NCI-H345 (cell line): ENCODE data around the gene SLC33A1.
"Not testable (repeated sequence)": the region's sequence is repeated elsewhere in the genome, so short reads cannot be mapped to it uniquely, and the experiment has no call there.

Experiments
- DNase-seq: peaks from one replicate; lab custom pipeline; 2025; lab: John Stamatoyannopoulos, UW

The SLC33A1 gene

DNA sequence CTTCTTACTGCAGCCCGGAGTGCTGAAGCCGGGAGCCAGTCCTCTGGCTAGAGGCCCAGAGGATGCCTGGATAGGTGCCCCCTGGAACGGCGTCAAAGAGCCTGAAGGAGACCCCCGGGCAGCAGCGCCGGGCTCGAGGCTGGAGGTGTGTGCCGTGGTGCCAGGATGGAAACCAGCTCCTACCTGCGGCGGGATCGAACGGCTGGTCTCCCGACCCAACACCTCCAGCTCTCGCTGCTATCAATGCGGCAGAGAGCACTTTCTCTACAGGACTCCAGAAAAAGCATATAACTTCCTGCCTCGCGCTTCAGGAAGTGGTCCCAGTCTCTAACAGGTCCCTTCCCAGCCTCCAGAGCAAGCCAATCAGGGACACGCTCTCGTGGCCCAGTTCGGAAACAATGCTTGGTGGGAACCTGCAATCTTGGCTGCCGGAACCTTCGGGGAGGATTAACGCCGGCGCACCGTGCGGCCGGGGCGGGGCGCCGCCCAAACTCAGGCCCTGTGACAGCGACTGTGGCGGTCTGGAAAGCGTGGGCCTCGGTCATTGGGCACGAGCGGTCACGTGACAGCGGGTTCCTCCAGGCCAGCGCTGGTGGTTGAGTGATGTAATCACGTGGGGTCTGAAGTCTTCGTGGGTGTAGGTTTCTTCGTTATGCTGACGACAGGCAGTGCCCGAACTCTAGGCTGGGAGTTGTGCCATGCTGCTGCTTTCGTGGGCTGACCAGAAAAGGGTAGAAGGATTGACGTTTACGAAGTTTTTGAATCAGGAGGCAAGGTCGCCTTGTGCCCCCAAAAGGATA is at the start of gene SLC33A1:
TSS of gene SLC33A1 (minus strand) at position 287 of the 800 bp plus-strand sequence. CDS start 430 bp downstream, outside the sequence.
- peak; percentile 97 for DNase-seq

DNA sequence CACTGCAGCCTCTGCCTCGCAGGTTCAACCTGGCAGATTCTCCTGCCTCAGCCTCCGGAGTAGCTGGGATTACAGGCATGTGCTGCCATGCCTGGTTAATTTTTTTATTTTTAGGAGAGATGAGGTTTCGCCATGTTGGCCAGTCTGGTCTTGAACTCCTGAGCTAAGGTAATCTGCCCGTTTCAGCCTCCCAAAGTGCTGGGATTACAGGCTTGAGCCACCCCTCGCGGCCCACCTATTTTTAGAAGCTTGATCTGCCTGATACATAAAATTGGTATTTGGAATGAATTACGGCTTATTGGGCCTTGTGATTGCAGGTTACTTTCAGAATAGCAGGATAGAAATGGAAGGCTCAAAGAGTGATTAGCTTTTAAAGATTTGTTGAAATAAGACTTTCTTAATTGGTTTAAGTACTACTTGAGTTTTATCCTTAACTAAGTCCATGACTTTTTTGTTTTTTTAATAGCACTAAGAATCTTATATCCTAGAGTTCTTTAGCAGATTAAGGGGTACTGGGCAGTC is 41.2 kb upstream of the SLC33A1 start:
- no peak for DNase-seq

DNA sequence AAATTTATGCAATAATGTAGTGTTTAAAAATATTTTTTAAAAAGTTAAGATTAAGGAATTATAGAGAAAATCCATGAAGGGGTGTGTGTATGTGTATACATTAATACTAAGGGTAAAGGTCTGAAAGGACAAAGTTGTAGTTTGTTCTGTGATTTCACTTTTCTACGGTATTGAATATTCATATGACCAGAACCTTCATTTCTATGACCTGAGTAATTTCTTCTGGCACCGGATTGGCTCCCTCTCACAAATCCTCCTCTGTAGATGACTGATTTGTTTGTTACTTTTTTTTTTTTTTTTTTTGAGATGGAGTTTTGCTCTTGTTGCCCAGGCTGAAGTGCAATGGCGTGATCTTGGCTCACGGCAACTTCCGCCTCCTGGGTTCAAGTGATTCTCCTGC is 37.1 kb upstream of the SLC33A1 start:
- DNase-seq = no peak

DNA sequence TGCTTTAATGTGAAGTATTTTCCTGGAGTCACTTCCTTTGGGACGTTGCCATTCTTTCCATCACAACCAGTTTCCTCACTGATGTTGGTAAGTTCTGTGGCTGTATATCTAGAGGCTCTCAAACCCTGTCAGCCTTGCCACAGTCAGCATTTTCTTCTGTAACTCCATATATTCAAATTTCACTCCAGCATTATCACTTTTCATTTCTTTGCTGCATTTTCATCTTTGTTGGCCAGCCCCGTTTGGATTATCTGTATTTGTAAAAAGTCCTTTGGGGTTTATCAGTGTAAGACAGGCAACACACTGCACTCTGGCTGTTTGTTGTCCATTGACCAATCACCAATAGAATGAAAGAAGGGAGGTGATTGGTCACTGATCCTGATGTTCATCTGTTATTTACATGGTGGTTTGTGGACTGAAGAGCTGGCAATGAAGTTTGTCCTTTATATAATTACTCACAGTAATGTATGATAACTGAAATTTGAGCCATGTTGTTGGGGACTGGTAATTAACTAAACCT is 36.5 kb upstream of the SLC33A1 start:
- no peak for DNase-seq

DNA sequence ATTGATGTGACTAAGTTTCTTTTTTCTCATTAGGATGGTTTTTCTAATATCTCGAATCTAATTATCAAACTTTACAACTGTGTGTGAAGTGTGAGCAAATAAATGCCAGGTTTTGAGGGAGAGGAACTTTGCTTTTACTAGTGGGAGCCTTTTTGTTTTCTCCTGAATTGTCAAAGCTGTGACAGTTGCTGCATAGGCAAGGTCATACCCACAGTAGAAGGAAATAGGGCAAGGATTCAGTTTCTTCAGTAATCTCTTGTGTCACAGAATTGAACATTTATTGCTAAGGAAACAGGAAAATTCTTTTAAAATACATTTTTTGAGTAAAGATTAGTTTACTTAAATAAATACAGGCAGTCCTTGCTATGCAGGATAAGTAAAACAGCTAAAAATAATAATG is 35.7 kb upstream of the SLC33A1 start:
- DNase-seq = no peak

DNA sequence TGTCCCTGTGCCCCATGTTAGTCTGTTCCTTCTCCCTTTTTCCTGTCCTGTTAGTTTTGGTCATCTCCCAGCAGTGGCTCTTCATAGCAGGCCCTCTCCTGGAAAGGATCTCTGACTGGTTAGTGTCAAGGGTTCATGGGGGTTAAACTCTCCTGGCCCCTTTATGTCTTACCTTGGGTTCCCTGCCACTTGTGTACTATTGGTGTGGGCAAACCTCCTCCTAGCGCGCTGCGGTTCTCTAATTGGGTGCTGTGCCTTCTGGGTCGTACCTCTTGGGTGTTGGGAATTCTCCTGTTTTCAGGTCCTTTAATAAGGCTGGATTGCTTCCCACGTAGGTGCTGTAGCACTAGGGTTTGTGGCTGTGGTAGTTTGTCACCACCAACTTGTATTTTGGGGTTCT is 35.0 kb upstream of the SLC33A1 start:
- no peak for DNase-seq

DNA sequence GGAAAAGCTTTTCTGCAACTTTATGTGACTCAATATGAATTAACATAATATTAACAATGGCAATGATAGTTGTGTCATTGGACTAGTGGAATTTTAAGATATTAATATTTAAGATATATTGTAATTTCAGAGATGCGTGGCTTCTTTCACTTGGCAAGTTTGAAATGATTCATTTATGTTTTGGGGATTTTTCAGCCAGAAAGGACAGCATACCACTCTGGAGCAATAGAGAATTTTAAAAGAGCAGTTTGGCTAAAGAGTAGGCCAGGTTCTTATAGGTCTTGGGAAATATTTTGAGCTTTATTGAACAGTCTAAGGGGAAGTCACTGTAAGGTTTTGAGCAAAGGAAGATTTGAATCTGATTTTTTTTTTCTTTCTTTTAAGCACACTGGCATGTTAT is 32.7 kb upstream of the SLC33A1 start:
- no peak for DNase-seq

DNA sequence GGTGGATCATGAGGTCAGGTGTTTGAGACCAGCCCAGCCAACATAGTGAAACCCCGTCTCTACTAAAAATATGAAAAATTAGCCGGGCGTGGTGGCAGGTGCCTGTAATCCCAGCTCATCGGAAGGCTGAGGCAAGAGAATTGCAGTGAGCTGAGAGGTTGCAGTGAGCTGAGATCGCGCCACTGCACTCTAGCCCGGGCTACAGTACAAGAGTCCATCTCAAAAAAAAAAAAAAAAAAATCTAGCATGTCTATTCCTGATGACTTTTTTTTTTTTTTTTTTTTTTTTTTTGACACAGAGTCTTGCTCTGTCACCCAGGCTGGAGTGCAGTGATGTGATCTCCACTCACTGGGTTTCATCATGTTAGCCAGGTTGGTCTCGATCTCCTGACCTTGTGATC is 32.1 kb upstream of the SLC33A1 start:
- DNase-seq = not testable (repeated sequence)

DNA sequence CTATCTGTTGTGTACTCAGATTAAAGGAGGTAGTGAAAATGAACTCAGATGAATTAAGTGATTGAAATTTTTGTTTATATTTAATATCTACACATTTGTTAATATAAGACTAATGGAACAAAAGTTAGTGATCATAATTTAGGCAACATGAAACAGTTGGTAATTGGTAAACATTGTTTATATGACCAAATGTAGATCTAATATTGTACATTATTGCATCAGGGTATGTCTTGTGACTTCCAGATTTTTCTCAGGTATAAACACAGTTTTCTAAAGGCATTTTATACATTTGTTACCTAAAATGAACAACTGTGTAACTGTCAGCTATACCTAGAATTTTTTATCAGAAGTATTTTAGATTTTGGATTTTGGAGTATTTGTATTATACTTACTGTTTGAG is 31.1 kb upstream of the SLC33A1 start:
- no peak for DNase-seq

DNA sequence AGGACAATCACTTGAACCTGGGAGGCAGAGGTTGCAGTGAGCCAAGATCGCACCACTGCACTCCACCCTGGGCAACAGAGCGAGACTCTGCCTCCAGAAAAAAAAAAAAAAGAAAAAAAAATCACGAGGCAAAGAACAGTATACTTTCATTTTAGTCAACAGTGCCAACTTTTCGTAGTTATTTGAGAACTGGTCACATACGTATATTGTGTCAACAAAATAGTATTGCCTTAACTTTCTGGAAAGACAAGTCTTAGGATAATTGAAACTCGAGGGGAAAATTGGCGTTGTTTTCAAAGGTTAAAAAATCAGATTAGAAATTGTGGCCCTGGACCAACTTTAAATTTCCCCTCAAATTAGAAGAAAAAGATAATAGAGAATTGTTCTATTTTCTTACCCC is 30.1 kb upstream of the SLC33A1 start:
- no peak for DNase-seq

DNA sequence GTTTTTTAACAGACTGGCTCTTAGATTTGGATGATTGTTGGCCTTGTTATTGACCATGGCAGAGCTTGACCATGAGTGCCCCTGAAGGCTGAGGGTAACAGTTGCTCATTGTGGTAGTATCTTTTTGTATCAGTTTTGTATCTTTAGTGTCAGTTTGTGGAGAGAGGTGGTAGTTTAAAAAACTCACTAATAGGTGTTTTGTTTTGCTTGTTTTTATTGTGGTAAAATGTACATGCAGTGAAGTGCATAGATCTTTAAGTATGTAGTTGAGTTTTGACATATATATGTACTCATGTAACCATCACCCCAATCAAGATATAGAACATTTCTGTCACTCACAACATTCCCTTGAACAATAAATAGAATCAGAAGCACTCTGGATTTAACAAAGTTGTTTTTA is 26.1 kb upstream of the SLC33A1 start:
- DNase-seq = no peak

DNA sequence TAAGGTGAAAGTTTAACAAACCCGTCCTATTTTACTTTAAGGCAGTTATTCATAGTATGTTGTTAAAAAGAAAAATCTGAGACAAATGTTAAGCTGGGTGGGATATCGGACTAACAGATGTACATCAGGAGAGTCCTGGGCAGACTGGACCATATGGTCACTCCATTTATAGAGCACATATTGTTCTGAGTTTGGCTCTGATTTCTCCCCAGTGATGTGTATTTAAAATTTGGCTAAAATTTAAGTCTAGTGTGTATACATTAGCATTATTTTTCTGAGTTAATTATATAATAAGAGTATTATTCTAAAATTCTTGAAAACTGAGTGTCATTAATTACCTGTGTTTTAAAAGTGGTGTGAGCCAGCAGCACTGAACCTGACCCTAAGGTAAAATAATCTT is 22.3 kb upstream of the SLC33A1 start:
- no peak for DNase-seq

DNA sequence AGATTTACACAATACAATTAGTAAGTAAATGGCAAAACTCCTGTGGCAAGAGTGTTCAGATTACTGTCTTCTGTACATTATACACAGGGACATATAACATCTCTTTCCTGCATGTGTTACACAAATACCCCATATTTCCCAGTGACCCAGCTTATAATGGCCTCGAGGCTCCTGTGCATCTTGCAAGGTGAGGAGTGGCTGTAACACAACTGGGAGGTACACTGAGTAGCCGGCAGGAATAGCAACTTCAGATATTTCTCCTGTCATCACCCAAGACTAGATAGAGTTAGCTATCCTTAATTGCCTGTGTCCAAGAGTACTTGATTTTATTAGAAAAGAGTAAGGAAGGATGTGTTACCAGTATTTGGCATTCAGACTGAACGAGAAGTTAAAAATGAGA is 21.8 kb upstream of the SLC33A1 start:
- DNase-seq = no peak

DNA sequence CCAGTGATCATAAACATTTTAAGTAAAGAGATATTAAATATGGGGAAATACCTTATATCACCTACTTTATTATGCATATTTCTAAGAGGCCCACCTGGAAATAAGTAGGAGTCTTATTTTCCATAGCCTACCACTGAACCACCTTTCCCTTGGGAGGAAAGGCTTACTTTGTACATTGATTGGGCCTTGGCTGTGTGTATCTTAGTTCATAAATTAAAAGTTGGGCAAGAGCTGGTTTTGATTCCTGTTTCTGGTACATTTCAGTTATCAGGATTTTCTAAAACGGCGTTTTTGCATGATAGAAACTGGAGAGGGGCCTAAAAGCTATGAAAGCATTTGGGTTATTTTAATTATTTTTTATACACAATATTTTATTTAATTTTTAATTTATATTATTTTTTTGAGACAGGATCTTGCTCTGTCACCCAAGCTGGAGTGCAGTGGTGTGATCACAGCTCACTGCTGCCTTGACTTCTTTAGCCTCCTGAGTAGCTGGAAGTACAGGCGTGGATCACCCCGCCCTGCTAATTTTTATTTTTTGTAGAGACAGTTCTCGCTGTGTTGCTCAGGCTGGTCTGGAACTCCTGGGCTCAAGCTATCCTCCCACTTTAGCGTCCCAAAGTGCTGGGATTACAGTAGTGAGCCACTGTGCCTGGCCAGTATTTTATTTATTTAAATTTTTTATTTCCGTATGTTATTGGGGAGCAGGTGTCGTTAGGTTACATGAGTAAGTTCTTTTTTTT is 18.8 kb upstream of the SLC33A1 start:
- no peak for DNase-seq

DNA sequence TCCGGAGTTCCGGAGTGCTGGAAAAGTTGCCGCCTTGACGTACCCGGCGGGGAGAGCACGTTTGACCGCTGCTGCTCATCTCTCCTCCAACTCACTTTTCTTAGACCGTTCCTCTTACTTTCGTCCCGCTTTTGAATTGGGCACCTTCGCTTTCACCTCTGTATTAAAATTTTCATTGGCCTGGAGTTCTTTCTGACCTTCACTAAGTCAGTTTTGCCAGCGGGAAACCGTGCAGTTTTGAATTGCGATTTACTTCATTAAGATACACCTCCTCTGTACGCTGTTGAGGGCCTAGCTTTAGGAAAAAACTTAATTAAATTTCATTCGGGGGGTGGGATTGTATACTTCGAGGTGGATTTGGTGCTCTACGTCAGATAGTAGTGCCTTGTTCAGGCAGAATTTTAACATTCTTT is 17.5 kb upstream of the SLC33A1 start:
- DNase-seq = peak; percentile 30

DNA sequence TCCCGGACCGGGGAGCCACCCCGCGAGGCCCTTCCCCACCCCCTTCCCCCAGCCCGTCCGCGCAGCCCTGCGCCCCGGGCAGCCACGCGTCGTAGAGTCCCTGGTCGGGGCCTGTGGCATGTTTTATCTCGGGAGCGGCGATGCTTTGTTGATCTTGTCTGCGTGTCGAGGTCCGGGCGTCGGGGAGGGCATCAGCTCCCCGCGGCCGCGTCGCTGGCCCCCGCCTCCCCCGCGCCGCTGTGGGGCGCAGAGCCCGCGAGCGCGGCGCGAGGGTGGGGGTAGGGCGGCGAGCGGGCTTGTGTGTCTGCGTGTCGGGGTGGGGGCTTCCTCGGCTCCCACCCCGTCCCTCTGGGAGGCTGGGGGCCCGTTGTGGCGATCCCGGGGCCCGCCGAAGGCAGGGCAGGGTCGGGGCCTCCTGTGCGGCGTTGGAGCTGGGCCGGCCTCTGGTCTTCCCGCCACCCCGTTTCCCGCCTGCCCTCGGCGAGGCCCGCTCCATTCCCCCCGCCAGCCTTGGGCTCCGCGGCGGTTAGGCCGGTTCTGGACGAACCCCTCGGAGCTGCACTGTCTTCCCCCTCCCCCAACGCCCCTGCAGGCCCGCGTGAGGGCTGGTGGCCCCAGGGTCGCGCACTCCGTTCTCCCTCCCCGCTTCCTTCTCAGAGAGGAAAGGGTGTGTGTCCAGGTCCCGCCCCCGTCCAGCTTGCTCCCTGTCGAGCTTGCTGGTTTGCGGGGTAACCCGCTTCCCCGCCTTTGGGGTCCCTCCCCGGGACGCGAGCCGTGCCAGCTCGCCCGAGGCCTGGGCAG is 16.9 kb upstream of the SLC33A1 start:
- peak; percentile 30 for DNase-seq

DNA sequence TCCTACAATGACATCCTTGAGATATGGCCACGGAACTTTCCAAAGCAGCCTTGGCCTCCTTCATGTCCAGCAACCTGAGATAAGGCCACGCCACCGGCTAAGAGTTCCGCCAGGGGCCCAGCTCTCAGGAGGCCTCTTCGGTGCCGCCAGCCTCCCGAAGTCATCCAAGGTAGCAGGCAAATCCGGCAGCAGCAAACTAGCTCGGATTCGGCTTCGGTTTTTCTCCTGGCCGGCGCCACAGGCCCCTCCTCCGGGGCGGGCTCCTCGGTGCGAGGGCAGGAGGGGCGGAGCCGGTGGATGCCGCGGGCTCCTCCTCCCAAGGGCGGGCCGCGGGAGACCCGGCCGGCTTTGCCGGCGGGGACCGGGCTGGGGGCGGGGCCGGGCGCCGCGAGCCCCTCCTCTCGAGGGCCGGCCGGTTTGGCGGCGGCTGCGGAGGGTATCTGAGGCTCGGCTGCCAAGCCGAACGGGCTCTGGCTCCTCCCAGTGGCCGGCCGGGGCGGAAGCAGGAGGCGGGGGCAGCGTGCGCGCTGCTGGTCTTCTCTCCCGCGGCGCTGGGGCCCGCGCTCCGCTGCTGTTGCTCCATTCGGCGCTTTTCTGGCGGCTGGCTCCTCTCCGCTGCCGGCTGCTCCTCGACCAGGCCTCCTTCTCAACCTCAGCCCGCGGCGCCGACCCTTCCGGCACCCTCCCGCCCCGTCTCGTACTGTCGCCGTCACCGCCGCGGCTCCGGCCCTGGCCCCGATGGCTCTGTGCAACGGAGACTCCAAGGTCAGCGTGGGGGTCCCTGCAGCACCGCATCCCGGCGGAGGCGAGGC is 16.1 kb upstream of the SLC33A1 start, which contains the start of gene GMPS:
TSS of gene GMPS (plus strand) at position 518 of the 812 bp plus-strand sequence. CDS start at position 739, 221 bp downstream.
- DNase-seq = peak; percentile 92

DNA sequence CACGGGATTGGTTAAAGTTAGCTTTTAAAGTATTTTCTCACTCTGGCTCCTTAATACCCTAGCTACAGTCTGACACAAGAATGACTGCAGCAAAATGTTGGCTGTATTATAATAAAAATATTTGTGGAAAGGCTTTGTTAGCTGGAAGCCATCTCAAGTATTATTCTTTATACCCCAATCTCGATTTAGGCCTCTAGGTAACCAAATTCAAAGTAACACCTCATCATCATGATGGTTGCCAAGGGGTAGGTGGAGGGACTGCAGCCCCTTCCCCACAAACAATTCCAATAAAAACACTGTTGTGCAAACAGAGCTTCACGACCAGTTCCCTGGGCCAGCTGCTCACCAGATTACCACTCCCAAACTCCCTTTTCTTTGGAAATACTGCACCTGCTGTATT is 15.5 kb upstream of the SLC33A1 start:
- DNase-seq = no peak

DNA sequence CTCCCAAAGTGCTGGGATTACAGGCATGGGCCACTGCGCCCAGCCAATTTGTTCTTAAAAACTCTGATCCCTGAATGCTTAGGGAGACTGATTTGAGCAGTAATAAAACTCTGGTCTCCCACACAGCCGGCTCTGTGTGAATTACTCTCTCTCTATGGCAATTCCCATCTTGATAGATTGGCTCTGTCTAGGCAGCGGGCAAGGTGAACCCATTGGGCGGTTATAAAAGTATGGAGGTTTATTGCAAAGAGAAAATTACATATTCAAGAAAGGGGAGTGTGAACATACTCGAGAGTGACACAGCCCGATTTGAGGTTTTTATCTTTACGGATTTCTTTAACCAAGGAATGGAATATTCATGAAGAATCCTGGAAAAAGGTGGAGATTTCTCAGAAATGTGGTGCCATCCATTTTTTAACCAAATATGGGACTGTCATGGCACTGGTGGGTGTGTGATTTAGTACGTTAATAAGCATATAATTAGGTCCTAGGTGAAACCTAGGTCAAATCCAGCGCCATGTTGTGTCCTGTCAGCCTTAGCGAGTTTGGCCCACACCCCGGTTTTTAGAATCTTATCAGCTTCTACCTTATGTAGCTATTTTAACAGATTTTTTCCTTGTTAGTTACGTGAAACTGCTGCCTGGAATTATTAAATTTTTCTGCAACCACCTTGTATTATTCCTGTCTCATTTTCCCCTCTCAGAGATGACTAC is 9.0 kb upstream of the SLC33A1 start:
- DNase-seq = no peak

DNA sequence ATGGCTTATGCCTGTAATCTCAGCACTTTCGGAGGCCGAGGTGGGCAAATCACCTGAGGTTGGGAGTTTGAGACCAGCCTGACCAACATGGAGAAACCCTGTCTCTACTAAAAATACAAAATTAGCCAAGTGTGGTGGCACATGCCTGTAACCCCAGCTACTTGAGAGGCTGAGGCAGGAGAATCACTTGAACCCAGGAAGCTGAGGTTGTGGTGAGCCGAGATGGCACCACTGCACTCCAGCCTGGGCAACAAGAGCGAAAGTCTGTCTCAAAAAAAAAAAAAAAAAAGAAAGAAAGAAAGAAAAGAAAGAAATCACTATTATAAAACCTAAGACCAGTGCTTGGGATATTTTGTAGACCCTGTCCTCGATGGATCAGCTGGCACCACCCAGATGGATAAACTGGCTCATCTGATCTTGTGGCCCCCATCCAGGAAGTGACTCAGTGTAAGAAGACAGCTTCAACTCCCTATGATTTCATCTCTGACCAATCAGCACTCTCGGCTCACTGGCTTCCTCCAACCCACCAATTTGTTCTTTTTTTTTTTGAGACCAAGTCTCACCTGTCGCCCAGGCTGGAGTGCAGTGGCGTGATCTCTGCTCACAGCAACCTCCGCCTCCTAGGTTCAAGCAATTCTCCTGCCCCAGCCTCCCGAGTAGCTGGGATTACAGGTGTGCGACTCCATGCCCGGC is 8.2 kb upstream of the SLC33A1 start:
- not testable (repeated sequence) for DNase-seq
